ENCODE results near the gene TAS1R1.

TAS1R1 gene

GRCh38 chr1:6519491-6519934 is 35.6 kb upstream of the TAS1R1 start:
- intact Hi-C loops (cut with DNase I) = no loop called here
- DNase-seq = no peak

- intact Hi-C loops (cut with DNase I) = no loop called here
- peak in 28 of 42 donors; percentile 37 to 82 (median 63) for DNase-seq
These were observed 35.0 kb upstream of the TAS1R1 start for GRCh38 chr1:6519935-6520671.

- intact Hi-C loops (cut with DNase I) = no loop called here
- no peak for DNase-seq
These were observed 33.6 kb upstream of the TAS1R1 start for GRCh38 chr1:6521536-6521935.

GRCh38 chr1:6523566-6523965 is 31.5 kb upstream of the TAS1R1 start:
- peak in 5 of 42 donors; percentile 15 to 52 (median 40) for DNase-seq
- intact Hi-C loops (cut with DNase I) = no loop called here

GRCh38 chr1:6526316-6526715 is 28.8 kb upstream of the TAS1R1 start:
- no peak for DNase-seq
- intact Hi-C loops (cut with DNase I) = no loop called here

- DNase-seq = no peak
- intact Hi-C loops (cut with DNase I) = no loop called here
These were observed 26.6 kb upstream of the TAS1R1 start for GRCh38 chr1:6528492-6528891.

GRCh38 chr1:6530504-6531160 is 24.5 kb upstream of the TAS1R1 start:
- intact Hi-C loops (cut with DNase I) = no loop called here

GRCh38 chr1:6531996-6532395 is 23.1 kb upstream of the TAS1R1 start:
- no peak for DNase-seq
- intact Hi-C loops (cut with DNase I) = no loop called here

More at GRCh38 chr1:6530504-6531160, 24.5 kb upstream of the TAS1R1 start:
- DNase-seq = no peak

GRCh38 chr1:6534248-6534822 is 20.8 kb upstream of the TAS1R1 start:
- no peak for DNase-seq

GRCh38 chr1:6535214-6535613 is 19.9 kb upstream of the TAS1R1 start:
- intact Hi-C loops (cut with DNase I) = no loop called here
- DNase-seq = no peak

More at GRCh38 chr1:6534248-6534822, 20.8 kb upstream of the TAS1R1 start:
- intact Hi-C loops (cut with DNase I) = no loop called here

- peak in 5 of 42 donors; percentile 4 to 54 (median 44) for DNase-seq
- intact Hi-C loops (cut with DNase I) = no loop called here
These were observed 18.8 kb upstream of the TAS1R1 start for GRCh38 chr1:6536291-6536690.

GRCh38 chr1:6538956-6539355 is 16.2 kb upstream of the TAS1R1 start:
- intact Hi-C loops (cut with DNase I) = no loop called here
- DNase-seq = no peak

- DNase-seq = no peak
- intact Hi-C loops (cut with DNase I) = no loop called here
These were observed 10.3 kb upstream of the TAS1R1 start for GRCh38 chr1:6544831-6545230.

GRCh38 chr1:6545276-6546112 is 9.6 kb upstream of the TAS1R1 start:
- DNase-seq = no peak
- intact Hi-C loops (cut with DNase I) = no loop called here

GRCh38 chr1:6546326-6546725 is 8.8 kb upstream of the TAS1R1 start:
- no peak for DNase-seq
- intact Hi-C loops (cut with DNase I) = no loop called here

GRCh38 chr1:6547301-6547700 is 7.8 kb upstream of the TAS1R1 start:
- DNase-seq = no peak
- intact Hi-C loops (cut with DNase I) = no loop called here

- intact Hi-C loops (cut with DNase I) = loop anchor here (10.0 kb wide), 1 partner anchor 51 kb away; the partner anchor contains the start of gene KLHL21
- peak; percentile 82 to 98 (median 96) for DNase-seq
These were observed 838 bp upstream of the TAS1R1 start, which contains the start of gene NOL9 for GRCh38 chr1:6554031-6554906. Gene NOL9, minus strand, starts transcription at chr1:6554513. Its CDS starts 11 bp downstream, at chr1:6554502.

GRCh38 chr1:6557597-6557996 is 2.5 kb downstream of the TAS1R1 start:
- intact Hi-C loops (cut with DNase I) = loop anchor here (5.0 to 10.0 kb wide), 2 partner anchors 47 to 145 kb away; partner anchors contain the start of genes DNAJC11 and KLHL21
- no peak for DNase-seq

All from head of caudate nucleus (tissue), 42 donors.